CD4-positive, alpha-beta T cell treated with Interleukin-21 for 1 hour (primary cell): ENCODE data around the gene RNU1-1.
"Not testable (repeated sequence)": the region's sequence is repeated elsewhere in the genome, so short reads cannot be mapped to it uniquely, and the experiment has no call there.

ENCODE experiments used
- DNase-seq: peaks from one replicate; pipeline ENCODE4 v3.0.0-alpha.2; 2020

Gene RNU1-1

GRCh38 chr1:16514107-16515055, at the start of gene RNU1-1:
Gene RNU1-1 (minus strand): TSS chr1:16514285.
- peak; percentile 80 for DNase-seq

DNA sequence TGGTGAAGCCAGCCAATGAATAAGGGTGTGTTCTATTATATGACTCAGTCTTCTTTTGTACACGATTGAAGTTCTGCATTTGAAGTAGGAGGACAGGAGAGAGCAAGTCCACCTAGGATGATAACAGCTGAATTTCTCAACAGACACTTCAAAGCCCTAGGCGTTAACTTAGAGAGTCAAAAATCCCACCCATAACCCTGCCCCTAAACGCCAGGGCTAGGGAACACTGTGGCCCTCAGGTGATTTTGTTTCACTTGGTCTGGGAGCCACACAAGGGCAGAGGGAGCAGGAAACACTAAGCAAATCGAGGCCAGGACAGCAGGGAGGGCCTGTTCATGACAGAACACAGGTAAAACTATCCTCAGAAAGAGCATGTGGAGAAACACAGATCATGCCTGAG, 47.0 kb upstream of the RNU1-1 start:
- not testable (repeated sequence) for DNase-seq

- not testable (repeated sequence) for DNase-seq
Measured at GRCh38 chr1:16560498-16560897, 46.4 kb upstream of the RNU1-1 start.

DNA sequence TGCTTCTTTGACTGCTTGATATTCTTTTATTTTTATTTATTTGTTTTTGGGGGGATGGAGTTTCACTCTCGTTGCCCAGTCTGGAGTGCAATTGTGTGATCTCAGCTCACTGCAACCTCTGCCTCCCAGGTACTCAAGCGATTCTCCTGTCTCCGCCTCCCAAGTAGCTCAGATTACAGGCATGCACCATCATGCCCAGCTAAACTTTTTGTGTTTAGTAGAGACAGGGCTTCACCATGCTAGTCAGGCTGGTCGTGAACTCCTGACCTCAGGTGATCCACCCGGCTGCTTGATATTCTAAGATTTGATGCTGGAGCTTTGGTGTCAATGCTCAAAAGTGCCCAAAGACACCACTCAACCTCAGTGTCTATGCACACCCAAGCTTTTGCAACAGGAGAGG, 45.6 kb upstream of the RNU1-1 start:
- DNase-seq, result not testable (repeated sequence)

- DNase-seq, result not testable (repeated sequence)
Measured at GRCh38 chr1:16557034-16557433, 42.9 kb upstream of the RNU1-1 start.

DNA sequence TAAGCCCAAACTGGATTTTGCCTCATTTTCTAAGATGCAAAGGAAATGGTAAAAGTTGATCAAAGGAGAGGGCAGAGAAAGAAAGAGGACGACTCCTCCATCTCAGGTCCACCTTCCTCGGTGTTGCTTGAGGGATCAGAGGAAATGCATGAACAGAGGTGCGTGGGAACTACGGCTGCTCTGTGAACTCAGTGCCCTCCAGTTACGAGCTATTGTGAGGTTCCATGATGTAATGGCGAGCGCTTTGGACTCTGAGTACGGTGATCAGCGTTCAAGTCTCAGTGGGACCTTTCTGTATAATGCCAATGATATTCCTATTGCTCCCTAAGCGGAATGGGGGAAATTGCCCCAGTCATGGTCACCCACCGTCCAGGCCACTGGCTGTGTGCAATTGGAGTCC, 39.2 kb upstream of the RNU1-1 start:
- not testable (repeated sequence) for DNase-seq

DNA sequence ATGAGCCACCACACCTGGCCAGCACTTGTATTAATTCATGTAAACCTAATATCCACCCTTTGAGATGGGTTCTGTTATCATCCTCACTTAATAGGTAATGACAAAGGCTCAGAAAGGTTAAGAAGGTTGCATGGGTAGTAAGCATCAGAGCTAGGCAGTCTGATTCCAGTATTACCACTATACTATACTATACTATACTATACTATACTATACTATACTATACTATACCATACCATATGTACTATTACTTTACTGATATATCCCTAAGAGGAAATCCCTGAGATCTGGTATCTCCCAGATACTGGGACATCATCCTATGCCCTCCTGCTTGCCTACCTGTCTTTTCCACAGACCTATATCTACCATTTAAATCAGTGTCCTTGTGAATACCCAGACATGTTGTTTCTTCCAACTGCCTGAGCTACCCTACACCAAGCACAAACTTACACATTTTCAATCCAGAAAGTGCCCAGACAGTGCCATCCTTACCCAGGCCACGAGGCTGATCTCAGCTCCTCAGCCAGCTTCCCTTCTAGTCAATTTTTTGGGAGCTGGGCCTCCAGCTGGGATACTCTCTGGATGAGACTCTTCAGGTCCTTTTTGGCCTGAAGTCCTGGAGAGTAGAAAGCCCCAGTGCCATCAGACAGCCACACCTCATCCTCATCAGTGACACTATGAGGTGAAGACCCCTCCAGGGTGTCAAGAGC, 36.3 kb upstream of the RNU1-1 start:
- DNase-seq, result not testable (repeated sequence)

- not testable (repeated sequence) for DNase-seq
Measured at GRCh38 chr1:16549545-16549944, 35.5 kb upstream of the RNU1-1 start.

GRCh38 chr1:16547502-16548241, 33.6 kb upstream of the RNU1-1 start:
- DNase-seq, result not testable (repeated sequence)

DNA sequence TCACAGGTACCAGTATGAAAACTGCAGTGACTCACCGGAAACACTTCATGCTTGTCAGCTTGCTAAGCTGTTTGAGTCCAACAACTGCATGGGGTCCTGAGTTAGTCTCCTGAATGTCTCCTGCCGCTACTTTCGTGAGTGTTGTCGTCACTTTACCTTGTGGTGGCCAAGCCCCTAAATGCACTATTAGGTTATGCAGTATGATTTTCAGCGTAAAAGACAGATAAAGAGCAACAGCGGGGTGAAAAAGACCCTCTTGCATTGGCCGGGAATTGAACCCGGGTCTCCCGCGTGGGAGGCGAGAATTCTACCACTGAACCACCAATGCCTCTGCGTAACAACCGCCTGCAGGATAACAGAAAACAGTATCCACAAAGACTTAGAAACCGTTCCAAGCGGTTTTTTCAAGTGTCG, 31.6 kb upstream of the RNU1-1 start:
- DNase-seq, result peak; percentile 21

- not testable (repeated sequence) for DNase-seq
Measured at GRCh38 chr1:16540421-16540893, 26.4 kb upstream of the RNU1-1 start.

- DNase-seq, result not testable (repeated sequence)
Measured at GRCh38 chr1:16537528-16537927, 23.4 kb upstream of the RNU1-1 start.

DNA sequence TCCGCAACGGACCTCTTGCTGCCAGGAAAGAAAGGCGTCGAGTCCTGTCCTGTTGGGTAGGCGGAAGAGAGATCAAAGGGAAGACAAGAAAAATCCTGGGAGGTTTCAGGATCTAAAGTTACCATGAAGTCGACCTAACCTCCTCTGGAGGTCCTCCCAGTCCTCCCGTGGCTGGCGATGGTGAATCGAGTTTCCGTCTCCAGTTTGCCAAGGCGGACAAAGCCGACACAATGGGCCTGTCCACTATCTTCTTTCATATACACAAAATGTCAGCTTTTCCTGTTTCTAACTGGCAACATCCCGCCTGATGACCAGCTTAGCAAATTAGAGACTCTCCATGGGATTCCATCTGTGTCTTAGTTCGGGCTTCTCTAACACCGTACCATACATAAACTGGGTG, 22.7 kb upstream of the RNU1-1 start:
- not testable (repeated sequence) for DNase-seq

GRCh38 chr1:16535898-16536297, 21.8 kb upstream of the RNU1-1 start:
- DNase-seq, result not testable (repeated sequence)

GRCh38 chr1:16535487-16535886, 21.4 kb upstream of the RNU1-1 start:
- DNase-seq, result not testable (repeated sequence)

GRCh38 chr1:16534829-16535456, 20.9 kb upstream of the RNU1-1 start:
- DNase-seq, result peak; percentile 34

DNA sequence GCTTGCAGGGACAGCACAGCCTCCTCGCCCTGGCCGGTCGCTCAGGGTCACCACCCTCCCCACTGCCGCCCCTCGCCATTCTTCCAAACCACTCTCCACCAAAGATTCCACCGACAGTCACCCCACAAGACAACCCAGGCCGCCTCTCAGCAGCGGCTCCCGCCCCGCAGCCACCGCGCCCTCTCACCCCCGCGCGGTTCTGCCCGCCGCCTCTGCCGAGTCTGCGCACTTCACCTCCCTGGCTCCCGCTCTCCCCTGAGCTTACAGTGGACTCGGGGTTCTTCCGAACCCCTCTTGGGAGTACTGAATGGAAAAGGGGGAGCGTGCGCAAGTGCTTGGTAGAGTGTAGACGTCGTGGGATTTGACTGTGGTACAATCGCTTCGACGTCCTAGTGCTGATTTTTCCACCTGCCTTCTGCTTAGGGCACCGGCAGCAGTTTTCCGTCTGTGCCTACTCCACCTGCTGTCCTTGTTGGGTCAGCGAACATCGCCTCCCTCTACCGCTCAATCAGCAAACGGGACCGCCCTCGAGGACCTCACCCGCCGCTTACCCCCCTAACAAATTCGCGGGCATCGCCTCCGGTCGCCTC, 20.2 kb upstream of the RNU1-1 start:
- DNase-seq, result peak; percentile 17

DNA sequence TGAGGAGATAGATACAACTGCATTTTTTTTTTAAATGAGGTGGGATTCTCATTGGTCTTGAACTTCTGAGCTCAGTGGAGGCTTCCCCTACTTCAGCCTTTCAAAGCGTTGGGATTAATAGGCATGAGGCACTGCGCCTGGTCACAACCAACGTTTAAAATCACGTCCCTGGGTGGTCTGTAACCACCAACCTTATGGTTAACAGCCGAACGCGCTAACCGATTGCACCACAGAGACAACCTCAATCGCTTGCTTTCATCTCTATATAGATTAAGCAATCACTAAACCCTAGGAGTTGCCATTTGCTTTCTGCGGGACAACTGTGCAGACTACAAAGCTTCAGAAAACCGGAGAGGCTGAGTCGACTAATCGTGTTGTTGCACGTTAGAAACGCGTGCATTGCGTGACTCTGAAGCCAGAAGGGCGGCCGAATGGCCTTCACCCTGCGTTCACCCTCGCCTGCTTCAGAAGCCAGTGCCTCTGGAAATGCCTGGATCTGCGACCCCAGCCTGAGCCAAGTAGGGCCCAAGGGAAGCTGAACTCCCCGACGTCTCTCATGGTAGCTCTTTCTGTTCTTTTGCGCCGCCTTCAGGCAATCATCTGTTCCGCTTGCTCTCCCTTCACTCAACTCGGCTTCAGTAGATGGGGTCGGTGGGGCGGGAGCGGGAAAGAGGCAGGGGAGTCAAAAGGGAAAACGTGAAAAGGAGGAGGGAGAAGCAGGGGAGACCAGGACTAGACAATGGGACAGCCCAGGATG, 18.3 kb upstream of the RNU1-1 start:
- DNase-seq, result not testable (repeated sequence)

DNA sequence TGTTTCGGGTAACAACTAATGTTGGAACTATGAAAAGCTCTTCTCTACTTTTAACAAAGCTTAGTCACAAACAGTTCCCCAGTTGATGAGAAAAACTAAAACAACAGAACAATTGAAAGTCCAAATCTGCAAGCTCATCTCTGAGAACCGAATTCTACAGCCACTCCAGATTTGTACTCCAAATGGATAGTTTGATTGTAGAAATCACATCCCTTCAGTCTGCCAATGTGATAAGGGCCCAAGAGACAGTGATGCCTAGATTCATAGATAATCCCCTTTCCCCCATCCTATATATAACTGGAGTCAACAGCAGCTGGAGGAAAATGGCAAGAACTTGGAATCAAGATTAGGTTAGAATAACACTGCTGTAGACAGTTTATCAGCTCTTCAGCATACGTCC, 14.3 kb upstream of the RNU1-1 start:
- not testable (repeated sequence) for DNase-seq

- not testable (repeated sequence) for DNase-seq
Measured at GRCh38 chr1:16525769-16526168, 11.7 kb upstream of the RNU1-1 start.

- DNase-seq, result not testable (repeated sequence)
Measured at GRCh38 chr1:16521679-16522078, 7.6 kb upstream of the RNU1-1 start.
